Fibroblast of villous mesenchyme (primary cell): ENCODE data around the gene MS4A18. TPM values are rescaled to one million over a fixed set of nuclear protein-coding genes. Genes with fewer than 3 reads are reported as not detected.

Source experiments
- DNase-seq: peaks from one replicate; pipeline ENCODE4 v3.0.0-alpha.2; 2010; ENCODE audit warnings: low read depth
- H3K4me3 ChIP-seq: 2 replicates; pipeline ENCODE4 v1.5.1; 2011; ENCODE audit warnings: low read depth, mild to moderate bottlenecking, low read length
- CTCF ChIP-seq: IDR thresholded peaks from 2 replicates; pipeline ENCODE4 v1.5.1; 2012; ENCODE audit warnings: low read depth, mild to moderate bottlenecking, low read length; ENCODE audit not compliant: insufficient read depth
- total RNA-seq: library from RNA; depleted of rRNA; stranded (reverse); fragments of >200 nt; gene quantifications from 2 replicates; pipeline ENCODE4 v1.2.3, GENCODE V29; 2012

Gene MS4A18
- total RNA-seq, 1 donor: not detected

- no peak for TF ChIP-seq CTCF
- H3K4me3 ChIP-seq: no peak overlapping the region
- no peak for DNase-seq
Observed at GRCh38 chr11:60717956-60718355, 6.6 kb upstream of the MS4A18 start.

GRCh38 chr11:60718524-60719316, 5.8 kb upstream of the MS4A18 start:
- DNase-seq: no peak
- TF ChIP-seq CTCF: no peak

GRCh38 chr11:60719391-60719790, 5.1 kb upstream of the MS4A18 start:
- TF ChIP-seq CTCF: no peak
- no peak overlapping the region for H3K4me3 ChIP-seq
- DNase-seq: no peak

More at GRCh38 chr11:60718524-60719316, 5.8 kb upstream of the MS4A18 start:
- H3K4me3 ChIP-seq: no peak overlapping the region

- DNase-seq: no peak
- no peak overlapping the region for H3K4me3 ChIP-seq
- no peak for TF ChIP-seq CTCF
Observed at GRCh38 chr11:60720460-60720859, 4.1 kb upstream of the MS4A18 start.

GRCh38 chr11:60725592-60725991, 1.1 kb downstream of the MS4A18 start:
- no peak for TF ChIP-seq CTCF
- no peak for DNase-seq
- no peak overlapping the region for H3K4me3 ChIP-seq

GRCh38 chr11:60731586-60731985, 7.1 kb downstream of the MS4A18 start:
- DNase-seq: no peak
- TF ChIP-seq CTCF: no peak
- H3K4me3 ChIP-seq: no peak overlapping the region

GRCh38 chr11:60734279-60734678, 9.8 kb downstream of the MS4A18 start:
- DNase-seq: no peak
- TF ChIP-seq CTCF: no peak

More at GRCh38 chr11:60734279-60734678, 9.8 kb downstream of the MS4A18 start:
- no peak overlapping the region for H3K4me3 ChIP-seq
